K562 (cell line): ENCODE data around the gene NDUFB10. TPM values are rescaled to one million over a fixed set of nuclear protein-coding genes. Genes with fewer than 3 reads are reported as not detected.
A peak's percentile ranks its signal among the peaks of the same experiment; 100 is the strongest.

Experiments
- ATAC-seq: fragments of 200-7000 bp; cut with Tn5 transposase; 3 replicates; pipeline ENCODE4 v1.9.1; 2020; ENCODE audit warnings: moderate library complexity
- BruUV-seq: library from RNA; stranded (reverse); fragments of 400-500 nt; replicated peaks from 2 replicates; lab custom pipeline; 2021; lab: Mats Ljungman, UMichigan
- CTCF ChIA-PET: fragments of 300-600 bp; formaldehyde crosslinking; extraction: SDS; loops from one replicate; lab custom pipeline; 2021; ENCODE audit warnings: low intra/inter-chr PET ratio; lab: Yijun Ruan, JAX
- POLR2A ChIA-PET: fragments of 300-600, 350-650 bp; sonication (Branson Sonifier 250); formaldehyde crosslinking; extraction: SDS; loops from one replicate; lab custom pipeline; 2021; ENCODE audit warnings: antibody characterized with exemption, inconsistent platforms; lab: Yijun Ruan, JAX
- DNase-seq, 4 experiments: peaks; one replicate each; pipeline versions ENCODE4 v3.0.0 to v3.0.0-alpha.2; 2011 to 2018; ENCODE audit warnings: low spot score in 3 of 4, mixed read lengths in 3 of 4; ENCODE audit errors: extremely low read depth in 1 of 4
- FAIRE-seq: peaks from 2 replicates; lab custom pipeline; 2011; peaks lifted over from hg19 to GRCh38; lab: Jason Lieb, UNC
- H2AFZ ChIP-seq: 2 replicates; pipeline ENCODE4 v1.6.0; 2011; ENCODE audit warnings: low read depth, low read length, control low read depth, inconsistent platforms
- H3K27ac ChIP-seq: fragments of 200-600 bp; 3 replicates; pipeline ENCODE4 v1.8.0; 2011; ENCODE audit warnings: low read depth, mild to moderate bottlenecking, control low read depth, inconsistent platforms, low read length, moderate library complexity, mixed read lengths; ENCODE audit errors: extremely low read depth
- H3K27me3 ChIP-seq, 2 experiments: fragments of 300-600 bp in 1 of 2; 2 replicates in 1 of 2; 3 replicates in 1 of 2; pipeline versions ENCODE4 v1.6.0 to v1.8.0; 2011; ENCODE audit warnings: inconsistent platforms in 2 of 2, low read length in 2 of 2, mild to moderate bottlenecking in 1 of 2, mixed read lengths in 1 of 2, moderate library complexity in 1 of 2; ENCODE audit not compliant: control insufficient read depth in 2 of 2, insufficient read depth in 2 of 2
- H3K36me3 ChIP-seq: fragments of 300-600 bp; 3 replicates; pipeline ENCODE4 v1.8.0; 2011; ENCODE audit warnings: mild to moderate bottlenecking, low read length, inconsistent platforms; ENCODE audit not compliant: control insufficient read depth, insufficient read depth
- H3K4me1 ChIP-seq, 2 experiments: fragments of 200-600 bp in 1 of 2; replicated peaks in 1 of 2; 2 replicates in 1 of 2; 3 replicates in 1 of 2; pipeline versions ENCODE4 v1.5.1 to v1.8.0; 2011; ENCODE audit warnings: inconsistent platforms in 2 of 2, low read length in 2 of 2, mild to moderate bottlenecking in 1 of 2, mixed read lengths in 1 of 2, moderate library complexity in 1 of 2; ENCODE audit not compliant: control insufficient read depth in 2 of 2, insufficient read depth in 2 of 2
- H3K4me2 ChIP-seq: 2 replicates; pipeline ENCODE4 v1.6.1; 2011; ENCODE audit warnings: low read length, control low read depth, inconsistent platforms, mixed read lengths; ENCODE audit not compliant: insufficient read depth
- H3K4me3 ChIP-seq: fragments of 200-600 bp; sonication (generic), shearing (Covaris generic); 2 replicates; pipeline ENCODE4 v1.5.1; 2016; ENCODE audit warnings: control low read depth, inconsistent platforms
- H3K79me2 ChIP-seq: fragments of 200-600 bp; 3 replicates; pipeline ENCODE4 v1.8.0; 2011; ENCODE audit warnings: low read length, inconsistent platforms; ENCODE audit not compliant: control insufficient read depth, insufficient read depth
- H3K9ac ChIP-seq, 2 experiments: 2 replicates each; pipeline versions ENCODE4 v1.6.0 to v1.6.1; 2011; ENCODE audit warnings: low read depth in 2 of 2, low read length in 2 of 2, control low read depth in 1 of 2, inconsistent platforms in 1 of 2, mild to moderate bottlenecking in 1 of 2, mixed read lengths in 1 of 2; ENCODE audit not compliant: insufficient read depth in 1 of 2
- H3K9me1 ChIP-seq: one replicate; pipeline ENCODE4 v1.6.0; 2011; ENCODE audit warnings: inconsistent platforms, mild to moderate bottlenecking, low read length, moderate library complexity; ENCODE audit not compliant: control insufficient read depth, insufficient read depth
- H3K9me3 ChIP-seq: replicated peaks from 2 replicates; pipeline ENCODE4 v1.5.1; 2011; ENCODE audit warnings: low read depth, low read length, inconsistent platforms; ENCODE audit not compliant: control insufficient read depth, insufficient read depth
- H4K20me1 ChIP-seq: replicated peaks from 2 replicates; pipeline ENCODE4 v1.6.1; 2011; ENCODE audit warnings: low read length, inconsistent platforms, mixed read lengths; ENCODE audit not compliant: control insufficient read depth, insufficient read depth
- ARID1B ChIP-seq: fragments of 450-650 bp; IDR thresholded peaks from 2 replicates; pipeline ENCODE4 v1.6.1; 2016; ENCODE audit warnings: antibody characterized with exemption, mild to moderate bottlenecking, inconsistent platforms
- ATF1 ChIP-seq, 2 experiments: fragments of 450-650 bp in 1 of 2; IDR thresholded peaks; 2 replicates each; pipeline ENCODE4 v1.6.1; 2016; ENCODE audit warnings: missing compliant biosample characterization in 1 of 2, missing genetic modification characterization in 1 of 2
- ATF7 ChIP-seq: fragments of 450-650 bp; IDR thresholded peaks from 2 replicates; pipeline ENCODE4 v1.7.1; 2014; ENCODE audit warnings: mild to moderate bottlenecking, moderate library complexity
- CBFA2T2 ChIP-seq: fragments of 450-650 bp; conservative IDR thresholded peaks from 2 replicates; pipeline ENCODE4 v1.6.1; 2017; ENCODE audit warnings: mild to moderate bottlenecking
- CTBP1 ChIP-seq: fragments of 450-650 bp; IDR thresholded peaks from 2 replicates; pipeline ENCODE4 v1.6.1; 2016; ENCODE audit warnings: borderline replicate concordance
- E2F3 ChIP-seq: fragments of 250-450 bp; sonication (Bioruptor Pico); IDR thresholded peaks from 2 replicates; pipeline ENCODE4 v1.4.0; 2020; ENCODE audit warnings: mild to moderate bottlenecking
- EP300 ChIP-seq: IDR thresholded peaks from 2 replicates; pipeline ENCODE4 v1.6.1; 2012; ENCODE audit warnings: low read length, improper control_type of control experiment
- EWSR1 ChIP-seq: fragments of 450-650 bp; IDR thresholded peaks from 2 replicates; pipeline ENCODE4 v1.6.1; 2018; ENCODE audit warnings: borderline replicate concordance, mild to moderate bottlenecking, low read depth, moderate library complexity; ENCODE audit not compliant: partially characterized antibody
- NR1H2 ChIP-seq: sonication (generic); formaldehyde crosslinking; IDR thresholded peaks from 2 replicates; pipeline ENCODE4 v1.4.0; 2020; ENCODE audit warnings: mild to moderate bottlenecking, missing genetic modification reagents
- POLR2G ChIP-seq: fragments of 200-400 bp; formaldehyde crosslinking; IDR thresholded peaks from 2 replicates; pipeline ENCODE4 v1.6.1; 2017; ENCODE audit warnings: low read depth, mild to moderate bottlenecking, antibody characterized with exemption, low read length, moderate library complexity
- TEAD1 ChIP-seq, 2 experiments: fragments of 450-650 bp in 1 of 2; sonication (generic) in 1 of 2; formaldehyde crosslinking; IDR thresholded peaks; 2 replicates each; pipeline versions ENCODE4 v1.4.0 to v1.8.0; 2020 to 2022; ENCODE audit warnings: mild to moderate bottlenecking in 2 of 2, missing genetic modification reagents in 1 of 2
- TRIM24 ChIP-seq, 2 experiments: fragments of 450-650 bp; IDR thresholded peaks; 2 replicates each; pipeline ENCODE4 v1.6.1; 2016
- TRIM28 ChIP-seq: fragments of 450-650 bp; IDR thresholded peaks from 2 replicates; pipeline ENCODE4 v1.6.1; 2017
- ZNF224 ChIP-seq: sonication (generic); formaldehyde crosslinking; IDR thresholded peaks from 2 replicates; pipeline ENCODE4 v1.8.0; 2022; ENCODE audit warnings: mild to moderate bottlenecking, missing genetic modification reagents
- WGBS: fragments of 100-300 bp; shearing (Covaris generic); methylation state at CpG from one replicate; pipeline ENCODE4 v1.1.6; 2016; ENCODE audit warnings: low coverage, mixed read lengths; ENCODE audit not compliant: insufficient coverage; ENCODE audit errors: missing lambda C conversion rate; 5-methylcytosine and 5-hydroxymethylcytosine counted together
- in situ Hi-C: fragments of 300-500 bp; cut with MboI; formaldehyde crosslinking; loops from 4 replicates; pipeline ENCODE4 v1.15.0; 2018; ENCODE audit warnings: inconsistent platforms, mixed read lengths
- intact Hi-C: fragments of 100-400 bp; cut with micrococcal nuclease; formaldehyde crosslinking; loops from 2 replicates; pipeline ENCODE4 v1.14.2; 2022
- polyA plus RNA-seq, 8 experiments: library from polyadenylated mRNA; depleted of rRNA in 4 of 8; stranded (reverse) in 5 of 8; unstranded in 3 of 8; fragments of >200 nt; fragmentation: Nextera tagmentation in 2 of 8; fragmentation: Illumina TruSeq in 1 of 8; extraction: Ambion mirVana in 2 of 8; extraction: Trizol in 1 of 8; gene quantifications; 2 replicates each; pipeline versions ENCODE4 v1.2.1 to v1.2.3, GENCODE V29; 2011 to 2014; ENCODE audit warnings: inconsistent platforms in 1 of 8, missing spikeins in 1 of 8
- total RNA-seq, 7 experiments: library from RNA; depleted of rRNA in 6 of 7; stranded (reverse); fragments of >200 nt in 6 of 7; fragmentation: Illumina TruSeq in 2 of 7; extraction: Trizol in 2 of 7; gene quantifications; 2 replicates each; pipeline versions ENCODE4 v1.2.1 to v1.2.3, GENCODE V29; 2011 to 2021; ENCODE audit warnings: low replicate concordance in 1 of 7
- TF ChIP-seq, protein P1 (sequence below): fragments of 450-650 bp; formaldehyde crosslinking; IDR thresholded peaks from 2 replicates; pipeline ENCODE4 v1.4.0; 2022; ENCODE audit warnings: missing genetic modification characterization

NDUFB10 gene
- total and polyA plus RNA-seq, 9 of the 15 experiments (the other 6 are each of a cell fraction or from before 2014, with no cell fraction given), result 69.3 to 527 (median 161) TPM

DNA sequence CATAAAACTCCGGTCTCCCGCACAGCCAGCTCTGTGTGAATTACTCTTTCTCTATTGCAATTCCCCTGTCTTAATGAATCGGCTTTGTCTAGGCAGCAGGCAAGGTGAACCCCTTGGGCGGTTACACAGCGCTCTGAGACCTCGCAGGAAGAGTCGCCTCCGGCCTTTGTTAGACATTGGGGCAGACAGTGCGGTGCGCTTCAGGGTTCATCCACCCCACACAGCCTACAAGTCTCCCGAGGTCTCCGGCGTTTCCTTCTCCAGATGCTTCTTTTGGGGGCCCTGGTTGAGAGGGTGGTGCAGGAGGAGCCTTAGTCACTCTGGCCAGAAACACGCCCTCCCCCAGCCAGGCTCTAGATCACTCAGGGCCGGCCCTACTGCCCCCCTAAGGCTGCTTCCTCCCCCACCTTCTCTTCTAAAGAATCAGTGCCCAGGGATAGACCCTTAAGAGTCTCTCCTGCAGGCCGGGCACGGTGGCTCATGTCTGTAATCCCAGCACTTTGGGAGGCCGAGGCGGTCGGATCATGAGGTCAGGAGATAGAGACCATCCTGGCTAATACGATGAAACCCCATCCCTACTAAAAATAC lies 14.6 kb upstream of the NDUFB10 start:
- CTCF ChIA-PET, result no interaction called here
- H3K4me1 ChIP-seq, result peaks cover 29 to 72% of the 10 kb centered on the region in 2 experiments

DNA sequence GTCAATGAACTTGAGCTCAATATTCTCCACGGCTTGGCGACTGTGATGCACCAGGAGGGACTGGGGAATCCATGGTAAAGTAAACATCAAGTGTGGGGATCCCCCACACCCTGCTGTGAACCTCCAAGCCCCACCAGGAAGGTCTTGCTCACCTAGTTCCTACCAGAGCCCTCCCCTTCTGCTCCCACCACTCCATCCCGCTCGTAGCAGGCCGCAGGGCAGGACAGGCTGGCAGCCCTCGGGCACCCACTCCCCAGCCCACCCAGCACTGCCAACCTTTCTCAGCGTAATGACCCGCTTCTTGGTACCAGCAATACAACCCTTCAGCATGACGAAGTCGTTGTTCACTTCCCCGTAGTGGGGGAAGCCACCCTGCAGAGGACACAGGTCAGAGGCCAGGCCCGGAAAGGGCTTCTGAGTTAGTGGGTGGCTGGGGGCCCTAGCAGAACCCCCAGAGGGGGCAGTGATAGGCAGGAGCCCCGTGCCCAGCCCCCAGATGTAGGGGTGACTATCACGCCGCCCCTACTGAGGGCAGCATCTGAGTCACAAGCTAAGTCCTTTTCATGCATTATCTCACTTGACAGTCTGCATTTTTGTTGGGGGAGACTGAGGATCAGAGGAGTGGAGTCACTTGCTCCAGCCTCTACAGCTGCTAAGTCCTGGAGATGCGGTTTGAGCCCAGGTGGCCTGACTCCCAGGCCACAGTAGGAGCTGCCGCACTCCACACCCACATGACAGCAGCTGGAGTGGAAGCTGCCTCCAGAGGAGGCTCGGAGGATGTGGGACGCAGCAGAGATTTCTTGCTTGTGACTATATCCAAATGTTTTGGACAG lies 13.6 kb upstream of the NDUFB10 start:
- Histone ChIP-seq H3K4me3 (no peak overlapping the region), H4K20me1 (peaks cover 7% of the 10 kb centered on the region), H3K27ac (no peak overlapping the region), H3K9me3 (no peaks in the 10 kb centered on the region), H3K36me3 (peaks cover 6% of the 10 kb centered on the region; the same call in 1 of the 3 replicates), H3K27me3 (no peaks in the 10 kb centered on the region), H2AFZ (no peak overlapping the region), H3K4me1 (peaks cover 29 to 70% of the 10 kb centered on the region in 2 experiments), H3K79me2 (peaks cover 20% of the 10 kb centered on the region), H3K9me1 (peaks cover 8% of the 10 kb centered on the region), H3K4me2 (no peak overlapping the region), H3K9ac (peak overlapping the region in 1 of 2 experiments; percentile 50; a peak in 1 of 4 replicates)
- WGBS, result 37% methylated on average over 12 of the region's 19 CpGs
- in situ Hi-C loops (no loop called here), intact Hi-C loops (no loop called here)
- ATAC-seq, result no peak
- BruUV-seq, result no TSS peak
- POLR2A ChIA-PET, result interaction anchor here (0.7 to 2.9 kb wide), 5 partner anchors 15 to 210 kb away, joined by 3 to 27 read pairs (median 4); partner anchors contain the start of genes RPS2 and TRAF7
- CTCF ChIA-PET, result no interaction called here
- FAIRE-seq, result peak; percentile 6
- DNase-seq, result peak in 2 of 4 experiments; percentile 39 to 68
- TF ChIP-seq TEAD1 (CRISPR knock-in tag; IDR thresholded peaks at IDR 0.05), result no peak
- no peak for TF ChIP-seq POLR2G
- TF ChIP-seq, protein P1, sequence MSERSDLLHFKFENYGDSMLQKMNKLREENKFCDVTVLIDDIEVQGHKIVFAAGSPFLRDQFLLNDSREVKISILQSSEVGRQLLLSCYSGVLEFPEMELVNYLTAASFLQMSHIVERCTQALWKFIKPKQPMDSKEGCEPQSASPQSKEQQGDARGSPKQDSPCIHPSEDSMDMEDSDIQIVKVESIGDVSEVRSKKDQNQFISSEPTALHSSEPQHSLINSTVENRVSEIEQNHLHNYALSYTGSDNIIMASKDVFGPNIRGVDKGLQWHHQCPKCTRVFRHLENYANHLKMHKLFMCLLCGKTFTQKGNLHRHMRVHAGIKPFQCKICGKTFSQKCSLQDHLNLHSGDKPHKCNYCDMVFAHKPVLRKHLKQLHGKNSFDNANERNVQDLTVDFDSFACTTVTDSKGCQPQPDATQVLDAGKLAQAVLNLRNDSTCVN (CRISPR knock-in tag), result no peak
- TF ChIP-seq EP300, result no peak; the same call in 1 of the 2 replicates
- TF ChIP-seq EWSR1, result no peak
- peak; percentile 84 for TF ChIP-seq CBFA2T2
- no peak for TF ChIP-seq E2F3
- TF ChIP-seq TRIM24 (IDR thresholded peaks at IDR 0.05), result peak; percentile 22 to 27; a peak in 2 of 4 replicates
- TF ChIP-seq ARID1B, result peak; percentile 45; the same call in 1 of the 2 replicates
- TF ChIP-seq TRIM28, result no peak
- TF ChIP-seq CTBP1, result no peak
- no peak for TF ChIP-seq ZNF224 (CRISPR knock-in tag)

More for the DNA sequence above, 14.6 kb upstream of the NDUFB10 start:
- in situ Hi-C loops, result no loop called here
- H2AFZ ChIP-seq, result no peak overlapping the region
- intact Hi-C loops, result no loop called here
- H3K27ac ChIP-seq, result no peak overlapping the region
- no peaks in the 10 kb centered on the region for H3K9me3 ChIP-seq
- FAIRE-seq (no peak), ATAC-seq (no peak), DNase-seq (peak in 1 of 4 experiments; percentile 35)
- H3K9me1 ChIP-seq, result peaks cover 8% of the 10 kb centered on the region
- H3K4me2 ChIP-seq, result peak overlapping the region; percentile 80; the same call in 1 of the 2 replicates
- H3K9ac ChIP-seq, result no peak overlapping the region
- peaks cover 20% of the 10 kb centered on the region for H3K79me2 ChIP-seq
- H4K20me1 ChIP-seq, result peaks cover 7% of the 10 kb centered on the region
- BruUV-seq, result no TSS peak
- no peak for TF ChIP-seq ATF1 (CRISPR knock-in tag; IDR thresholded peaks at IDR 0.05)
- 0 out of 2 replicates have a peak, but pooled peaks have one; percentile 8 for TF ChIP-seq ATF1 (tag; IDR thresholded peaks at IDR 0.05)
- 0 out of 2 replicates have a peak, but pooled peaks have one; percentile 3 for TF ChIP-seq ATF7
- no peak for TF ChIP-seq NR1H2 (CRISPR knock-in tag)
- 27% methylated on average over 21 of the region's 21 CpGs for WGBS
- peaks cover 15% of the 10 kb centered on the region; the same call in 1 of the 3 replicates for H3K36me3 ChIP-seq
- no peak overlapping the region for H3K4me3 ChIP-seq
- POLR2A ChIA-PET, result interaction anchor here (0.7 to 2.9 kb wide), 7 partner anchors 8 to 210 kb away, joined by 3 to 28 read pairs (median 8); partner anchors contain the start of genes RPS2 and TRAF7
- no peaks in the 10 kb centered on the region for H3K27me3 ChIP-seq
